GM18505 (cell line): ENCODE data around the gene TECPR1.

ENCODE experiments used
- ATAC-seq: cut with Tn5 transposase; IDR thresholded peaks from one replicate; pipeline ENCODE4 v1.9.1; 2021; ENCODE audit not compliant: unreplicated experiment
- POLR2A ChIP-seq: IDR thresholded peaks from 4 replicates; pipeline ENCODE4 v1.6.1; 2011; ENCODE audit warnings: borderline replicate concordance; ENCODE audit not compliant: insufficient read depth, insufficient read length; ENCODE audit errors: extremely low read depth

Gene TECPR1

GRCh38 chr7:98234429-98235147 is 17.4 kb downstream of the TECPR1 start:
- ATAC-seq = no peak
- TF ChIP-seq POLR2A = no peak

GRCh38 chr7:98233219-98234070 is 18.6 kb downstream of the TECPR1 start:
- TF ChIP-seq POLR2A = no peak
- no peak for ATAC-seq

- ATAC-seq = no peak
- no peak for TF ChIP-seq POLR2A
Measured at GRCh38 chr7:98232799-98233198, 19.2 kb downstream of the TECPR1 start.

- TF ChIP-seq POLR2A = no peak
Measured at GRCh38 chr7:98232263-98232585, 19.8 kb downstream of the TECPR1 start.

GRCh38 chr7:98231493-98232262 is 20.4 kb downstream of the TECPR1 start:
- no peak for ATAC-seq
- no peak for TF ChIP-seq POLR2A

More at GRCh38 chr7:98232263-98232585, 19.8 kb downstream of the TECPR1 start:
- ATAC-seq = no peak

- no peak for TF ChIP-seq POLR2A
- no peak for ATAC-seq
Measured at GRCh38 chr7:98230746-98231471, 21.1 kb downstream of the TECPR1 start.

GRCh38 chr7:98229991-98230745 is 21.9 kb downstream of the TECPR1 start:
- no peak for TF ChIP-seq POLR2A
- ATAC-seq = no peak

GRCh38 chr7:98229441-98229840 is 22.6 kb downstream of the TECPR1 start:
- TF ChIP-seq POLR2A = no peak
- ATAC-seq = no peak

GRCh38 chr7:98228801-98229200 is 23.2 kb downstream of the TECPR1 start:
- no peak for ATAC-seq
- TF ChIP-seq POLR2A = no peak

GRCh38 chr7:98227939-98228338 is 24.1 kb downstream of the TECPR1 start:
- no peak for ATAC-seq
- TF ChIP-seq POLR2A = no peak

- no peak for ATAC-seq
- TF ChIP-seq POLR2A = no peak
Measured at GRCh38 chr7:98225913-98226614, 26.0 kb downstream of the TECPR1 start.
